NCI-H1436 (cell line): ENCODE measurements around the gene GULP1.
"Not testable (repeated sequence)": the region's sequence is repeated elsewhere in the genome, so short reads cannot be mapped to it uniquely, and the experiment has no call there.

ENCODE experiments used
- DNase-seq: peaks from one replicate; lab custom pipeline; 2025; lab: John Stamatoyannopoulos, UW

Gene GULP1, protein sequence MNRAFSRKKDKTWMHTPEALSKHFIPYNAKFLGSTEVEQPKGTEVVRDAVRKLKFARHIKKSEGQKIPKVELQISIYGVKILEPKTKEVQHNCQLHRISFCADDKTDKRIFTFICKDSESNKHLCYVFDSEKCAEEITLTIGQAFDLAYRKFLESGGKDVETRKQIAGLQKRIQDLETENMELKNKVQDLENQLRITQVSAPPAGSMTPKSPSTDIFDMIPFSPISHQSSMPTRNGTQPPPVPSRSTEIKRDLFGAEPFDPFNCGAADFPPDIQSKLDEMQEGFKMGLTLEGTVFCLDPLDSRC

DNA sequence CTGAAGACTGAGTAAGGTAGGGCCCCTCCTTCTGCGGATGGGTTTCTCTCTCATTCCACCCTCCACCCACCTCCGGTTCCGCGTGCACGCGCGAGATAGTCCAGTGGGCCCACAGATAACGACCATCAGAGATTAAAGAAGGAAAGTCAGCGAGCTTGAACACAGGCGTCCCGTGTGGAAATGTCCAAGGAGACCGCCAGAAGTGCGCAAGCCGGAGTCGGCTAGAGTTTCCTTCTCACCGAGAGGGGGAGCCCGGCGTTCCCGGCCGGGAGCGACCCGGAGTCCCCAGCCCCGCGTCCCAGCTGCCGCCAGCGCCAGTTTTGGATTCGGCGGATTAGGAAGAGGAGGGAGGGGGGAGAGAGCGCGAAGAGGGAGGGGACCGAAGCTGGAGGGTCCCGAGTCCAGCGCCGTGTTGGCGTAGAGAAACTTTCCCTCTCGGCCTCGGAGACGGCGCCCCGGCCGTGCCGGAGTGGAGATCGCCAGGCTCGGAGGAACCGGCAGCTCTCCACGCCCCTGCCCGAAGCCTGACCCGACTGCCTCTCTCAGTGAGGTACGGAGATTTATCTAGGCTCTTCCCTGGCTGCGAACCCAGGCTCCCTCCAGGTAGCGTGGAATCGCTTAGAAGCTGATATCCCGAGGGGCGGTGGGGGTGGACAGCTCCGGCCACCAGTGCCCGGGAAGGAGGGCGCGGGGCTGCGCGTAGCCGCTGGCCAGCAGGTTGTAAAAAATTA, at the start of gene GULP1:
GULP1 (plus strand) TSS at position 258 of the 731 bp plus-strand sequence. CDS start 185,829 bp downstream, outside the sequence.
- DNase-seq: peak; percentile 1

DNA sequence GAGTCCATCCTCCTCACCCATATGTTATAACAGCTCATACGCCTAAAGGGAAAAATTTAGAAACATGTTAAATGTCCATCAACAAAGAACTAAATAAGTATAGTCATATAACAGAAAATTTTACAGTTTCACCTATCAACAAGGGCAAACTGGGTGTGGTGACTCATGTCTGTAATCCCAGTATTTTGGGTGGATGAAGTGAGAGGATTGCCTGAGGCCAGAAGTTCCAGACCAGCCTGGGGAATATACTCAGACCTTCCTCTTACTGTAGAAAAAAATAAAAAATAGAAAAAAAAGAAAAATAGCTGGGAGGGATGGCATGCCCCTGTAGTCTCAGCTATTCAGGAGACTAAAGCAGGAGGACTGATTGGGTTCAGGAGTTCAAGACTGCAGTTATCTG, 48.3 kb upstream of the GULP1 start:
- DNase-seq: no peak

- no peak for DNase-seq
Measured at GRCh38 chr2:188244383-188244782, 47.3 kb upstream of the GULP1 start.

DNA sequence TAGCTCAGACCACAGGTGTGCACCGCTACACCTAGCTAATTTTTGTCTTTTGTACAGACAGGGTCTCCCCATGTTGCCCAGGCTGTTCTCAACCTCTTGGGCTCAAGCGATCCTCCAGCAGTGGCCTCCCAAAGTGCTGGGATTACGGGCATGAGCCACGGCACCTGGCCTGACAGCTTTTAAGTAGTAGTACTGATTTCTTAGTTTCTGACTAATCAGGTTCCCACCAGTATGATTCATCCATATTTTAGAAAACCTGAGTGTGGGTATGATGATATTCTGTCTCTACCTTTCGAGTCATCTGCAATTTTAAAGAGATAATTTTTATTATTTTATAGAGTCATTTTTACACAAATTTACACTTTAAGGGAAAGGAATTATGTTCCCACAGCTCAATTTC, 46.4 kb upstream of the GULP1 start:
- DNase-seq: no peak

DNA sequence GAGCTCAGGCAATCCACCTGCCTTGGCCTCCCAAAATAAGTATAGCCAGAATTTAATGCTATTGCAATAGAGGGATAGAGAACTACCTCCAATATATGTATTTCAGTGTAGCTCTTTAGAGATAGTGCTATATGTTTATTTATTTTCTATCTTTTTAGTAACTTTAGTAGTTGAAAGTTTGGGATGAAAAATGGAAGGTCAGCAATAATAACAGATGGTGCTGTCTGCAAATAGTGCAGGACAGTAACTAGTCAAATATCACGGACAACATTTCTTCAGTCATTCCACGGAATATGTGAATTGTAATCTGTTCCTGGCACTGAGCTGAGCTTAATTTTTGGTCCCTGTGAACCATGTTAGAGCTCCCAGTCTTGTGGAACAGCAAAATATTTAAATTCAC, 43.2 kb upstream of the GULP1 start:
- no peak for DNase-seq

GRCh38 chr2:188251034-188251433, 40.6 kb upstream of the GULP1 start:
- DNase-seq: no peak

DNA sequence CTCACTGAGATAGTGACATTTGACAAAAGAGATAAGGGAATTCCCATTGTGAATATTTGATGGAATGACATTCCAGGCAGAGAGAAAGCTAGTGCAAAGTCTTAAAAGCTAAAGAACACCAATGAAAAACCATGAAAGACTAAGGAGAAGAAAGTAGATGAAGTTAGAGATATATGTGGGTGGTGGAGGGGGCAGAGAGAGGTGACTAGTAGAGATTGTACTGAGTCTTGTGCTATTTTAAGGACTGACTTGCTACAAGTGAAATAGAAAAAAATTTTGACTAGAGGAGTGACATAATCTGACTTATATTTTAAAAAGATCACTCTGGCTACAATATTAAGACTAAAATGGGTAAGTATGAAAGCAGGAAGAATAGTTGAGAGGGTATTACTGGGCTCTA, 35.3 kb upstream of the GULP1 start:
- DNase-seq: no peak

GRCh38 chr2:188265315-188265714, 26.4 kb upstream of the GULP1 start:
- no peak for DNase-seq

GRCh38 chr2:188267776-188268175, 23.9 kb upstream of the GULP1 start:
- no peak for DNase-seq

DNA sequence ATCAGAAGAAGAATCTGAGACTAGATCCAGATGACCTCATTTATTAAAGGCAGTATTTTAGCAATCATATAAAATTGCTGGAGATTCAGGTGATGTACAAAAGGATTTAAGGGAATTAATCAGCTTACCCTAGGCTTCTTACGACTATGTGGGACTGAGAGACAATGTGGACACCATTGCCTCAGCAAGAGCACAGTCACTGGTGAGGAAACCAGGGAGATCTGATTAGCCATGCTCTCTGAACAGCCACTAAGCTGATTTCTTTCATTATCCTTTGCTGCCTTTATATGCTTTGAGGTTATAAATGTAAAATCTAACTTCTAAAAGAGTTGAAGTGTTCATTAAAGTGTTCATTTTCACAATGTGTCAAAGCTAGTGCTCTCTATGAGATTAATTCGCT, 22.7 kb upstream of the GULP1 start:
- no peak for DNase-seq

- no peak for DNase-seq
Measured at GRCh38 chr2:188272121-188272520, 19.6 kb upstream of the GULP1 start.

DNA sequence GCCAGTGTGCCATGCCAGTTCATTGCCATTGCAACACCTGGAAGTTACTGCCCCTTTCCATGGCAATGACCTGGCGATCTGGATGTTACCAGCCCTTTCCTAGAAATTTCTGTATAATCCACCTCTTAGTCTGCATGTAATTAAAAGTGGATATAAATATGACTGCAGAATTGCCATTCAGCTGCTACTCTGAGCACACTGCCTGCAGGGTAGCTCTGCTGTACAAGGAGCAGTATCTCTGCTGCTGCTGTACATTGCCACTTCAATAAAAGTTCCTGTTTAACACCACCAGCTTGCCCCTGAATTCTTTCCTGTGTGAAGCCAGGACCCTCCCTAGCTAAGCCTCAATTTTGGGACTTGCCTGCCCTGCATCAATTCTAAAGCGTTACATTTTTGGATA, 17.4 kb upstream of the GULP1 start:
- DNase-seq: no peak

DNA sequence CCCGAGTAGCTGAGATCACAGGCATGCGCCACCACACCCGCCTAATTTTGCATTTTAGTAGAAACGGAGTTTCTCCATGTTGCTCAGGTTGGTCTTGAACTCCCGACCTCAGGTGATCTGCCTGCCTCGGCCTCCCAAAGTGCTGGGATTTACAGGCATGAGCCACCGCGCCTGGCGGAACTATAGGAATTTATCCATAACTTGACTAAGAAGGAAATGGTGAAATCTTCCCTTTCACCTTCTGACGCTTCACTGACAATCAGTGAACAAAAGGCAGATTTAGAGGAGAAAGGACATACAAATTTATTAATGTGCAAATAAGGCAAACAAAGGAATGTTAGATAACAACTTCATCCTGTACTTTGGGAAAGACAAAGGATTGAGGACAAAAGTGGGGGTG, 15.4 kb upstream of the GULP1 start:
- no peak for DNase-seq

DNA sequence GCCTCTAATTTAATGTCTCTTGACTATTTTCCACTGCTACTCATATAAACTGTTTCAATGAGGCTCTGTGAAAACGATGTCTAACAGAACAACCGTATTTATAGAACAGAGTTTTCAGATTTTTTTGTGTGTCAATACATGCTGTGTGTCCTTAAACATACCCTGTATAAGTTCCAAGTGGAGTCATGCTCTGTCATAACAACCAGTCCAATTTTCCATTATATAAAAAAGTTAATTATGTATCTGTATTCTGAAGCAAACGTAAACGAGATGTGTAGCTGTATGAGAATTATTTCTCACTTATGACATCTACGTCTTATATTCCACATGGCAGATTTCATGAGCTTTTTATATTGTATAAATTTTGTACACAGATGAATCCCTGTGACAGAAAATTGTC, 13.9 kb upstream of the GULP1 start:
- no peak for DNase-seq

GRCh38 chr2:188278388-188279092, 13.1 kb upstream of the GULP1 start:
- DNase-seq: no peak

GRCh38 chr2:188279093-188279445, 12.6 kb upstream of the GULP1 start:
- DNase-seq: no peak

DNA sequence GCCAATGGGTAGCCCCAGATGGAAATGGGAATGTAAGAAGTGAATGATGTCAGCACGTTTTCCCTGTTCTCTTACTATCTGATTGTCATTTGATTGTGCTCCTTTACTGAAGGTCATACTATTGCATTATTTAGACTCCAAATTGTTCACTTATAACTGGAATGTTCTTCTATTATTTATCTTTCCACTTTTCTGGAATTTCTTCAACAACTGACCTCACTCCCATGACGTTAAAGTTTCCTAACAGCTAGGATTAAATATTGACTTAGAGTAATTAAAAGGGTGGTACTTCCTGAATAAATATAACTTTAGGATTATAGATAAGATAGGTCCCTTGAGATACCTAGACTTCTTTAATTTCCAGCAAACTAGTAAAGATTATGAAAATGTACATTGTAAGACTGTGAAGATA, 10.9 kb upstream of the GULP1 start:
- no peak for DNase-seq

GRCh38 chr2:188282907-188283306, 8.8 kb upstream of the GULP1 start:
- DNase-seq: no peak

- not testable (repeated sequence) for DNase-seq
Measured at GRCh38 chr2:188284251-188284650, 7.4 kb upstream of the GULP1 start.

- no peak for DNase-seq
Measured at GRCh38 chr2:188285049-188285448, 6.6 kb upstream of the GULP1 start.

DNA sequence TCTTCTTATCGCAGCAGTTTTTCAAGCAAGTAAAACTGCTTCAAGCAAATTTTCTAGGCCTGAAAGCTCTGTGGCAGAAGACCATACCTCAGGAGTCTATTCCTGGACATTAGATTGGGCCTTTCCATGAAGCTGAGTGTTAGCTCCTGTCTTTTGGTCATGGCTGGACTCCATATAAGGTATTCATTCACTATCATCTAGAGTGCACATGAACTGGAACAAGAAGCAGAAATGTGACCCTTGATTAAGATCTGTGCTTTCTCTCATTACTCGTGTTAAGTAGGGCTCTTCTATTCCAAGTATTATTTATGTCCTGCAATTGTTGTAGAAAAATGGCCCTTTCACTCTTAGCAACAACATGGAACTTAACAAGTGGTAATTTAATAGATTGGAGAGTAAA, 5.9 kb upstream of the GULP1 start:
- DNase-seq: no peak

DNA sequence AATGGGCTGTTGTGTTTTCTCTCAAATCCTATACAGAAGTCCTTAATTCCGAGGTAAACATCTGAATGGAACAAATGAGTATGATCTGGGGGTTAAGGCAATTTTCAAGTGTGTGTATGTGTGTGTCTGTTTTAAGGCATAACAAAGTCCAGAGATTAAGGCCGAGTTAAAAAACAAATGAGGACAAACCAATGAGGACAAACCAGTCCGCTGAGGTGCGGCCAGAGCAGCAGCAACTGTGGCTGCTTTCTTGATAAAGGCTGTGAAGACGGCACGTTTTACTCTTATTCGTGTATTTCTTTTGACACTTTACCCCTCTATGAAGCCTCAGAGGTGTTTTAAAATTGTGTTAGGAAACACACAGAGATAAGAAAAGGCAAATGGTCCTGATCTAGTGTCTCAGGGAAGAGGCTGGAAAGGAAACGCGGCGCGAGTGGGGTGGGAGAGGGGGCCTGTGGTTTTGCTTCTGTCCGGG, 495 bp upstream of the GULP1 start:
- DNase-seq: no peak
